NCI-H446 treated with DMSO at 0.1 percent for 48 hours (cell line): ENCODE measurements around the gene ZNF546.
A peak's percentile ranks its signal among the peaks of the same experiment; 100 is the strongest.
"Not testable (repeated sequence)": the region's sequence is repeated elsewhere in the genome, so short reads cannot be mapped to it uniquely, and the experiment has no call there.

Source experiments
- DNase-seq: peaks from one replicate; lab custom pipeline; 2025; lab: John Stamatoyannopoulos, UW

The ZNF546 gene

GRCh38 chr19:39996811-39997637 is at the start of gene ZNF546:
ZNF546 (plus strand) TSS chr19:39997060; CDS start chr19:39998327, 1,267 bp downstream.
- DNase-seq, result peak; percentile 81

DNA sequence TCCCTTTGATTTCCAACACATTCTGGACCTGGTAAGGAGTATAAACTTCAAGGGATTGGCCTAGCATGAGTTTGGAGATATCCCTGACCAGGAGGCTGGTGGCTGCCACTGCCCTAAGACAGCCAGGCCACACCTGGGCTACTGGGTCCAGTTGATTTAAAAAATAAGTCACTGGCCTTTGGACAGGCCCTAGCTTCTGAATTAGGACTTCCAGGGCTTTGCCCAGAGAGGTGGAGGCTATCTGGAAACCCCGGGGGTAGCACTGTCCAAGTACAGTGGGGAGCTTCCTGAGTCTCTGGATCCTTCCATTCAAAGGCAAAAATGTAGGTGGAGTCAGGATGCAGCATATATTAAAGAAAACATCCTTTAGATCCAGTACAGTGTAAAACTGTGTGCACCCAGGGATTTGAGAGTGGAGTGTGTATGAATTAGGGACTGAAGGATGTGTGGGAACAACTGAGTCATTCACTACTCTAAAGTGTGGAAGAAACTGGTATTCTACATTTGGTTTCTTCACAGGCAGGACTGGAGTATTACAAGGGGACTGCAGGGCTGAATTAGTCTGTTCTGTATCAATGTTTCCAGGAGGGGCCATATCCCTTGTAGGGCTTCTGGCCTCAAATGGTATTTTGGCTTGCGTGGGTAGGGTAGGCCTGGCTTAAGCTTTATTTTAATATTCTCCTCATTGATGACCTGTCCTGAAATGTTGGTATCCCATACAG is 47.7 kb upstream of the ZNF546 start:
- no peak for DNase-seq

- DNase-seq, result no peak
Observed at GRCh38 chr19:39951065-39951650, 45.7 kb upstream of the ZNF546 start.

GRCh38 chr19:39951686-39952085 is 45.2 kb upstream of the ZNF546 start:
- DNase-seq, result no peak

GRCh38 chr19:39953915-39954314 is 42.9 kb upstream of the ZNF546 start:
- DNase-seq, result no peak

DNA sequence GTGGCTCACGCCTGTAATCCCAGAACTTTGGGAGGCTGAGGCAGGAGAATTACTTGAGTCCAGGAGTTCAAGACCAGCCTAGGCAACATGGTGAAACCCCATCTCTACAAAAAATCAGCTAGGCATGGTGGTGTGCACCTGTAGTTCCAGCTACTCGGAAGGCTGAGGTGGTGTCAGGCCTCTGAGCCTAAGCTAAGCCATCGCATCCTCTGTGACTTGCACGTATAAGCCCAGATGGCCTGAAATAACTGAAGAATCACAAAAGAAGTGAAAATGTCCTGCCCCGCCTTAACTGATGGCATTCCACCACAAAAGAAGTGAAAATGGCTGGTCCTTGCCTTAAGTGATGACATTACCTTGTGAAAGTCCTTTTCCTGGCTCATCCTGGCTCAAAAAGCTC is 39.0 kb upstream of the ZNF546 start:
- not testable (repeated sequence) for DNase-seq

DNA sequence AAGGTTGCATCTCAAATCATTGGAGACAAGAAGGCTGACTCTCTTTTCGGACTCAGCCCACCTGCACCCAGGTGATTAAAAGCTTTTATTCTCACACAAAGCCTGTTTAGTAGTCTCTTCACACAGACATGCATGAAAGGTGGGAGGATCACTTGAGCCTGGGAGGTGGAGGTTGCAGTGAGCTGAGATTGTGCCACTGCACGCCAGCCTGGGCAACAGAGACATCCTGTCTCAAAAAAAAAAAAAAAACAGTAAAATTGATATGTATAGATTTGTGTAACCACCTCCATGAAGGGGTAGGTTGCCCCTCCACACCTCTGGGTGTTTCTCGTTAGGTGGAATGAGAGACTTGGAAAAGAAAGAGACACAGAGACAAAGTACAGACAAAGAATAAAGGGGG is 37.9 kb upstream of the ZNF546 start:
- DNase-seq, result not testable (repeated sequence)

DNA sequence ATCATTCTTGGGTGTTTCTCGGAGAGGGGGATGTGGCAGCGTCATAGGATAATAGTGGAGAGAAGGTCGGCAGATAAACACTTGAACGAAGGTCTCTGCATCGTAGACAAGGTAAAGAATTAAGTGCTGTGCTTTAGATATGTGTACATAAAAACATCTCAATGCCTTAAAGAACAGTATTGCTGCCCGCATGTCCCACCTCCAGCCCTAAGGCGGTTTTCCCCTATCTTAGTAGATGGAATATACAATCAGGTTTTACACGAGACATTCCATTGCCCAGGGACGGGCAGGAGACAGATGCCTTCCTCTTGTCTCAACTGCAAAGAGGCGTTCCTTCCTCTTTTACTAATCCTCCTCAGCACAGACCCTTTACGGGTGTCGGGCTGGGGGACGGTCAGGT is 37.5 kb upstream of the ZNF546 start:
- DNase-seq, result not testable (repeated sequence)

GRCh38 chr19:39963898-39964297 is 33.0 kb upstream of the ZNF546 start:
- no peak for DNase-seq

DNA sequence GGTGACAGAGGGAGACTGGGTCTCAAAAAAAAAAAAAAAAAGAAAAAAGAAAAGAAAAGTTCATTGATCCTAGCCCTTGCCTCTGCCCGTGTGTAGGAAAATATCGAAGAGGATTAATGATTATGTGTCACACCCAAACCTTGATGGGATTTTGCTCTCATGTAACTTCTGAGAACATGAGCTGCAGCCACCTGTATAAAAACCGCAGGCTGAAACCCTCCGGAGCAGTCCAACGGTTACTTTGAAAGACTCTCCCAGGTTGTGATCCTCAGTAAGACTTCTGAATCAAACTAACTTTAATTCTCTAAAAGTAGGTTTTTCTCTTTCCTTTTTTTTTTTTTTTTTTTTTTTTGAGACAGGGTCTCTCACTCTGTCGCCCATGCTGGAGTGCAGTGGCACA is 30.2 kb upstream of the ZNF546 start:
- DNase-seq, result no peak

GRCh38 chr19:39967561-39967960 is 29.3 kb upstream of the ZNF546 start:
- no peak for DNase-seq

GRCh38 chr19:39968789-39969188 is 28.1 kb upstream of the ZNF546 start:
- no peak for DNase-seq

DNA sequence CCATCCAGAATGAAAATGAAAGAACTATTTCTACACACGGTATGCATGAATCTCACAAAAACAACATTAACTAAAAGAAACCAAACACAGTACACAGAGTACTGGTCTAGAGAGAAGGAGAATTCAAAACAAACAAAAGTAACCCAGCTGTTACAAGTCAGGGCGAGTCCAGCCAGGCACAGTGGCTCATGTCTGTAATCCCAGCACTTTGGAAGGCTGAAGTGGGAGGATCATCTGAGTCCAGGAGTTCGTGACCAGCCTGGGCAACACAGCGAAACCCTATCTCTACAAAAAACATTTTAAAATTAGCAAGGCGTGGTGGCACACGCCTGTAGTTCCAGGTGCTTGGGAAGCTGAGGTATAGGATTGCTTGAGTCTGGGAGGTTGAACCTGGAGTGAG is 27.6 kb upstream of the ZNF546 start:
- DNase-seq, result no peak

DNA sequence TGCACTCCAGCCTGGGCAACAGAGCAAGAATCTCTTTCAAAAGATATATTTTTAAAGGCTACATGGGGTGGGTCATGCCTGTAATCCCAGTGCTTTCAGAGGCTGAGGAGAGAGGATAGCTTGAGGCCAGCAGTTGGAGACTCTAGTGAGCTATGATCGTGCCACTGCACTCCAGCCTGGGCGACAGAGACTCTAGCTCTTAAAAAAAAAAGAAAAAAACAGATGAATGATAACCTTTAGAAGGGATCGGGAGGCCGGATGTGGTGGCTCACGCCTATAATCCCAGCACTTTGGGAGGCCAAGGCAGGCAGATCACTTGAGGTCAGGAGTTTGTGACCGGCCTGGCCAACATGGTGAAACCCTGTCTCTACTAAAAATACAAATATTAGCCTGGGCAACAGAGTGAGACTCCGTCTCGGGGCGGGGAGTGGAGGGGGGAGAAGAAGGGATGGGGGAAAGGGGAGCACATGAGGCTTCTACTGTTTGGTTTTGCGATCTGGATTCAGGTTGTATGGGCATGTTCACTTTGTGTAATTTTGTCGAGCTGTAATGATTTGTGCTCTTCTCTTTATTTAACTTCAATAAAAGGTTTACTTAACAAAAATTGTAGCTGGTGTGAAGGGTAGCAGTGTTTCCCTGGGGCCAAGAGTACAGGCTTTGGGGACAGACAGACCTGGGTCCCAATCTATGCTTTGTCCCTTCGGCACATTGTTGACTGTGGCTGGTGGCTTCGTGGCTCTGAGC is 27.0 kb upstream of the ZNF546 start:
- DNase-seq, result no peak

GRCh38 chr19:39970425-39970674 is 26.5 kb upstream of the ZNF546 start:
- no peak for DNase-seq

DNA sequence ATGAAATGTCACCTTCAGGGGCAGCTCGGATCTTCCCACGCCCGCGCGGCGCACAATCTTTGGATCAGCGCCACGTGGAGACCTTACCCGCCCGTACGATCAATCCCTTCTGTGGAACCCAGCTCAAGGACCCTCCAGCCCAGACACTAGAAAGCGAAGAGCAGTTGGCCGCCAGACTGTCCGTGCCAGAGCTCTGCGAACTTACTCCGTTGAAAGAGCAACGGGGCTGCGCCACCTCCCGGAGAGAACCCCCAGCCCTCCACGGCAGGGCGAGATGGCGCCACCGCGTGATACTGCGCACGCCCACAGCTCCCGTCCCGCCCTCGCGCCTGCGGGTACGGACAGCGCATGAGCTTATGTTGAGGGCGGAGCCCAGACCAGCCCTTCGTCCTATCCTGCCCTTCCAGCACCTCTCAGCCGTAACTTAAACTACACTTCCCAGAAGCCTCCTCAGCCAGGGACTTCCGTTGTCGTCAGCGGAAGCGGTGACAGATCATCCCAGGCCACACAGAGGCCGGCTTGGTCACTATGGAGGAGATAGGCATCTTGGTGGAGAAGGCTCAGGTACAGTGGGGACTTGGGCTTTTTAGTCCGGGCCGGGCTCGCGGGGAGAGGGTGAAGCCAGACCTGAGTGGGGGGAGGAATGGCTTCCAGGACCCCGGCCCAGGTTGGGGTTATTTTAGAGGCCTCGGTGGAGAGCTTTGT is 26.0 kb upstream of the ZNF546 start, which contains the start of gene PSMC4:
Gene PSMC4, plus strand, starts transcription at position 491 of the 705 bp plus-strand sequence. Its CDS starts 38 bp downstream, at position 529.
- DNase-seq, result peak; percentile 98

DNA sequence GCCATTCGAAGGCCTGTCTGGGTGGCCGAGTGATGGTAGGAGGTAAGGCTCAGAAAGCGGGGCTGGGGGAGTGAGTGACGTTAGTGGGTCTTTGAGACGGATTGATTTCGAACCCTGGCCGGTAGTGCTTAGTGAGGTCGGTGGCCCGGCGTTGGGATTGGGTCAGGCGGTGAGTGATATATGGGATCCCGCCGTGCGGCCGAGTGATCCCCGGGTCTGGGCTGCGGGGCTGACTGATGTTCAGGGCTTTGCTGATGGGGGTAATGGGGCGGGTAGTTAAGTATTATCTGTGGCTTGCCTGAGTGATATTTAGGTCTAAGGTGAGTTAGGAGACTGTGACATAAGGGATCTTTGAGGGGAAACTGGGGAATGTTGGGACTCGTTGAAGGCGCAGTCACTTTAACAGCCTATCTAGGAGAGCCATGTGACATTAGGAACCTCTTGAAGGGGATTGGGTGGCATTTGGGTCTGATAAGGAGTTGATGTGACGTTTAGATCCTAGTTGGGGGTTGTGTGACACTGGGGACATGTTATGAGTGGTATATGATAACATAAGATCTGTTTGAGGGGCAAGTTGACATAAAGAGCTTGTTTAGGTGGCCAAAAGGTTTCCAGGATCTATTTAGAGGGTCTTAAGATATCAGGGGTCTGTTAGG is 25.4 kb upstream of the ZNF546 start:
- DNase-seq, result no peak

DNA sequence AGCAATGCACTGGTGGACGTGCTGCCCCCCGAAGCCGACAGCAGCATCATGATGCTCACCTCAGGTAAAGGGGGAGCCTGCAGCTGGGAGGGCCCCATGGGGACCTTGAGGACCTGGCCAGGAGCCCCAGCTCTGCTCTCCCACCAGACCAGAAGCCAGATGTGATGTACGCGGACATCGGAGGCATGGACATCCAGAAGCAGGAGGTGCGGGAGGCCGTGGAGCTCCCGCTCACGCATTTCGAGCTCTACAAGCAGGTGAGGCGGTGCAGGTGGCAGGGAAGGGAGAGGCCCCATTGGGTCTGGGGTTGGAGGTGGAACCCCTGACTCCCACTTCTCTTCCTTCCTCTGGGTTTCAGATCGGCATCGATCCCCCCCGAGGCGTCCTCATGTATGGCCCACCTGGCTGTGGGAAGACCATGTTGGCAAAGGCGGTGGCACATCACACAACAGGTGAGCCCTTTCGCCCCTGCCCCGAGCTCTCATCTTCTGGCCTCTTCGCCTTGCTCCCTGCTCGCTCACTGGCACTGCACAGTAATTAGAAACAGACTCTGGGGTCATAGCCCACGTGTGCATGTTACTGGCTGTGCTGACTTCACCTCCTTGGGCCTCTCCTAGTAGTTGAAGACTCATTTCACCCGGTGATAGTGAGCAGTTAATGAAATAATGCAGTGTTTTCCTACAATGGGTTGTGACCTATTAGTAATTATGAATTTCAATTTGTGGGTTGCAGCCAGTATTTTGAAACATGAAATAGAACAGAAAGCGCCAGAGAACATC is 22.3 kb upstream of the ZNF546 start:
- no peak for DNase-seq

DNA sequence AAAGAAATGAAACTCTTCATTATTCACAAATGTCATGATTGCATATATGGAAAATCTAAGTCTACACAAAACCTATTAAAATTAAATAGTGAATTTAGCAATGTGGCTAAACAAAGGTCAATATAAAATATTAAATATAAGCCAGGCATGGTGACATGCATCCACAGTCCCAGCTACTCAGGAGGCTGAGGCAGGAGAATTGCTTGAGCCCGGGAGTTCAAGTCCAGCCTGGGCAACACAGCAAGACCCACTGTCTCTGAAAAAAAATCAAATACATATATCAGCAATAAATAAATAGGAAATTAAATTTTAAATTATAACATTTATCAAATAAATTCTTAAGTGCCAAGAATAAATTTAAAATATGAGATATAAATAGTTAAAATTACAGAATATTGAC is 14.0 kb upstream of the ZNF546 start:
- DNase-seq, result no peak

DNA sequence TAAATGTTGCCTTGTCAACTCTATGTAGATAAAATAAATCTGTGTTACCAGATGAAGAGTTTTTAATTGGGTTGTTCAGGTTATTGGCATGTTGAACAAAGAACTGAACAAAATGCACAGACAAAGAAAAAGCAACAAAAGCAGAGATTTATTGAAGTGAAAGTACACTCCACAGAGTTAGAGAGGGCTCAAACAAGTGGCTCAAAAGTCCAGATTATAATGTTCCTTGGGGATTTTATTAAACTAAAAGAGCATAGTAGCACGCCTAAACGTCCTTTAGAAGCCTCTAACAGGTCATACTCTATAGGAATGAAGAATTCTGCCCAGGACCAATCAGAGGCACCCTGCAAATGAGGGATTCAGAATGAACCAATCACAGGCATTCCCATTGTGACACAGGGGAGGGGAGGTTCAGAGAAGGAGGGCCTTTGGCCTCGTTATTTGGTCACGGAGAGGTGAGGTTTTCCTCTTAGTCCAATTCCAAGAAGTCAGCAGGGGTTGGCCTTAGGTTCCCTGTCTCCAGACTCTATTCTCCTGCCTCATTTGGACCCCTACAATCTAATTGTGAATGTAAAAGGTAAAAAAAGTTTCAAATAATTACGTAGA is 13.1 kb upstream of the ZNF546 start:
- no peak for DNase-seq
